Stimulated activated CD8-positive, alpha-beta memory T cell treated with anti-CD3 and anti-CD28 coated beads, Interleukin-7, amount 100 ng/mL, for 48 hours (primary cell): ENCODE measurements around the gene LGALS8.
"Not testable (repeated sequence)": the region's sequence is repeated elsewhere in the genome, so short reads cannot be mapped to it uniquely, and the experiment has no call there.

Experiments used
- DNase-seq, 2 donors: peaks; one replicate each; pipeline ENCODE4 v3.0.0-alpha.2; 2020; ENCODE audit warnings: low read depth in 1 of 2; ENCODE audit errors: extremely low read depth in 1 of 2

The LGALS8 gene

GRCh38 chr1:236580404-236580803 is 56.6 kb downstream of the LGALS8 start:
- not testable (repeated sequence) for DNase-seq

GRCh38 chr1:236581528-236581927 is 57.7 kb downstream of the LGALS8 start:
- no peak for DNase-seq

GRCh38 chr1:236589531-236589930 is 65.7 kb downstream of the LGALS8 start:
- no peak for DNase-seq

GRCh38 chr1:236590553-236591150 is 66.9 kb downstream of the LGALS8 start:
- no peak for DNase-seq

DNA sequence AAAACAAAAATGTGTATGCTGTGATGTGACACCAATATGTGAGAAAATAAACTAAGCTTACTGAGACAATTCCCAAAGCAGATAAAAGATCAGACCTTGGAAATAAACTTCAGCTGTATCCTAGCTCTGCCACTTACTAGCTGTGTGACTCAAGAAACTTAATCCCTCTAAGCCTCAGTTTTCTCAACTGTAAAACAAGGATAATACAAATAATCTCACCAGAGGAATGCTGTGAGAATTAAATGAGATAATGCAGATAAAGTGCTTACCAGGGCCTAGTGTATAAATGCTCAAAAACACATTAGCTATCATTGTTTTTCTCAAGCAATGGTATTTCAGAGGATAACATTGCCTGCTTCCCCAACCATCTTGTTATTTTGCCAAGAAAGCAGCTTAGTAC is 78.4 kb downstream of the LGALS8 start:
- no peak for DNase-seq
